T-helper 17 cell (primary cell): ENCODE measurements around the gene PDCL2. TPM values are rescaled to one million over a fixed set of nuclear protein-coding genes. Genes with fewer than 3 reads are reported as not detected.
"Not testable (repeated sequence)": the region's sequence is repeated elsewhere in the genome, so short reads cannot be mapped to it uniquely, and the experiment has no call there.

ENCODE experiments used
- ATAC-seq: fragments of 150-1000 bp; cut with Tn5 transposase; 2 replicates; pipeline ENCODE4 v1.10.0; 2021; ENCODE audit warnings: mild to moderate bottlenecking, moderate library complexity
- DNase-seq, 3 donors: peaks; one replicate each; pipeline versions ENCODE4 v3.0.0 to v3.0.0-alpha.2; 2020 to 2021
- H3K9me3 ChIP-seq: one replicate; pipeline ENCODE4 v1.7.0; 2013; ENCODE audit warnings: low read length, mild to moderate bottlenecking; ENCODE audit not compliant: control insufficient read depth, poor library complexity, severe bottlenecking
- H3K27ac Mint-ChIP-seq: one replicate; pipeline ENCODE4 v1.8.0; 2022; ENCODE audit warnings: mild to moderate bottlenecking, moderate library complexity, mixed read lengths
- H3K27me3 Mint-ChIP-seq: one replicate; pipeline ENCODE4 v1.8.0; 2022; ENCODE audit warnings: mixed read lengths
- H3K36me3 Mint-ChIP-seq: one replicate; pipeline ENCODE4 v1.8.0; 2022; ENCODE audit warnings: low read depth, mixed read lengths
- H3K4me1 Mint-ChIP-seq: one replicate; pipeline ENCODE4 v1.8.0; 2022; ENCODE audit warnings: mild to moderate bottlenecking, mixed read lengths
- H3K4me3 Mint-ChIP-seq: one replicate; pipeline ENCODE4 v1.8.0; 2022; ENCODE audit warnings: mild to moderate bottlenecking, moderate library complexity, mixed read lengths
- total RNA-seq, 4 donors: library from RNA in 2 of 4; stranded (reverse) in 2 of 4; gene quantifications; one replicate each; pipeline ENCODE4 v1.2.3 and lab custom pipeline; 2022 to 2026

PDCL2 gene
- total RNA-seq, 2 donors from 2014 or later, result not detected

DNA sequence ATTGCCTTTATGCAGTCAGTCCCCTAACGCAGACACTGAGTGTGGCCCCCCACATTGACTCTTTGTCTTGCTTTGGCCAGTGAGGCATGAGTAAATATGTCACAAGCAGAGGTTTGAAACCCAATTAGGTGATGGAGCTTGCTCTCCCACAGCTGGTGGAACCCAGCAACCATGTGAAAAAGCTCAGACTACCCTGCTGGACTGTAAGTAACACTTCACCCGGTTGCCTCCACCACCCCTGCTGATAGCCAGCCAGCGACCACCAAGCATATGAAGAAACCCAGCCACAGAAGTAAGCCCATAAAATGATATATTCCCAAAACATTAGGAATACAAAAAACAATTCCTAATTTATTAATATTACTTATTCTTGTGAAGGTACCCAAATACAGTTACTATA is 21.6 kb upstream of the PDCL2 start:
- no peak for ATAC-seq
- H3K27me3 Mint-ChIP-seq, result peaks cover 12% of the 10 kb centered on the region
- peaks cover 14% of the 10 kb centered on the region for H3K4me1 Mint-ChIP-seq

GRCh38 chr4:55612341-55612740 is 20.3 kb upstream of the PDCL2 start:
- H3K36me3 Mint-ChIP-seq, result no peaks in the 10 kb centered on the region
- H3K27ac Mint-ChIP-seq, result no peak overlapping the region
- no peaks in the 10 kb centered on the region for H3K9me3 ChIP-seq
- ATAC-seq (no peak), DNase-seq (no peak)
- no peak overlapping the region for H3K4me3 Mint-ChIP-seq
- H3K27me3 Mint-ChIP-seq, result peaks cover 7% of the 10 kb centered on the region
- peaks cover 12% of the 10 kb centered on the region for H3K4me1 Mint-ChIP-seq

More for the DNA sequence above, 21.6 kb upstream of the PDCL2 start:
- H3K36me3 Mint-ChIP-seq, result no peaks in the 10 kb centered on the region
- H3K27ac Mint-ChIP-seq, result no peak overlapping the region
- no peaks in the 10 kb centered on the region for H3K9me3 ChIP-seq
- H3K4me3 Mint-ChIP-seq, result no peak overlapping the region
- no peak for DNase-seq

- no peak overlapping the region for H3K27ac Mint-ChIP-seq
- no peak overlapping the region for H3K4me3 Mint-ChIP-seq
- H3K36me3 Mint-ChIP-seq, result no peaks in the 10 kb centered on the region
- DNase-seq (no peak), ATAC-seq (no peak)
- H3K27me3 Mint-ChIP-seq, result peaks cover 6% of the 10 kb centered on the region
- H3K4me1 Mint-ChIP-seq, result peaks cover 12% of the 10 kb centered on the region
- H3K9me3 ChIP-seq, result no peaks in the 10 kb centered on the region
Measured at GRCh38 chr4:55611358-55612059, 19.5 kb upstream of the PDCL2 start.

DNA sequence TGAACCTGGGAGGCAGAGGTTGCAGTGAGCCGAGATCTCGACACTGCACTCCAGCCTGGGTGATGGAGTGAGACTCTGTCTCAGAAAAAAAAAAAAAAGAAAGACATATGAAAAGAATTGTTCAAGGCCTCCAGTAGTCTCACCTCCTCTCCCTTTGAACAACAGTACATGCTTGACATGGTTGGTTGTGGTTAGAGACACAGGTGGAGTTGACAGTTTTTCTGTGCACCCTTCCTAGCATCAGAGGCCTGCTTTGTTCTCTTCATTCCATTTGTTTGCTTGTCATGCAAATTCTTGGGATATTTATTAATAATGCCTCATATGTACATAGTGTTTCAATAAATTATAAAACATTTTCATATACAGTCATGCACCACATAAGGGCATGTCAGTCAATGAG is 18.3 kb upstream of the PDCL2 start:
- no peaks in the 10 kb centered on the region for H3K9me3 ChIP-seq
- Mint-ChIP-seq H3K4me1 (peaks cover 12% of the 10 kb centered on the region), H3K4me3 (peak overlapping the region; percentile 31), H3K27ac (peak overlapping the region; percentile 81), H3K27me3 (peaks cover 1% of the 10 kb centered on the region), H3K36me3 (no peaks in the 10 kb centered on the region)
- DNase-seq (no peak), ATAC-seq (no peak)

- peak overlapping the region; percentile 81 for H3K27ac Mint-ChIP-seq
Measured at GRCh38 chr4:55609393-55609866, 17.4 kb upstream of the PDCL2 start.

DNA sequence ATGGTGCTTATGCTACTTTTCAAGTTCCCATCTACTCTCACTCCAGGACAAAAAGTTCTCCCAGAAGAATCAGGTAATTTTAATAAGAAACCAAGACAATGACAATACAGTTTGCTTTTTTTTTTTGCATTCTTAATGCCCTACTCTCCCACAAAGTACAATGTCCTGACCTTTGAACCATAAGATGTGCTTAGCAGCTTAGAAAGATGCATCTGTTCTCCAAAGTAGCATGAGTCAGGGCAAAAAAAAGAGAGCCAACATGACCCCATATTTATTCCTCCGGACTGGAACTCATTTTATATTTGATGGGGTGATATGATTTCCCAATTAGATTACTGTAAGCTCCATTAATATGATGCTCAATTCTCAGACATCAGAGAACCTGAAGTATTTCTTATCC is 16.5 kb upstream of the PDCL2 start:
- no peaks in the 10 kb centered on the region for H3K9me3 ChIP-seq
- Mint-ChIP-seq H3K4me3 (no peak overlapping the region), H3K36me3 (no peaks in the 10 kb centered on the region), H3K27me3 (peaks cover 6% of the 10 kb centered on the region), H3K27ac (peak overlapping the region; percentile 81), H3K4me1 (peaks cover 12% of the 10 kb centered on the region)
- ATAC-seq (no peak), DNase-seq (no peak)

More at GRCh38 chr4:55609393-55609866, 17.4 kb upstream of the PDCL2 start:
- peak; percentile 64 for ATAC-seq
- Mint-ChIP-seq H3K27me3 (peaks cover 6% of the 10 kb centered on the region), H3K4me1 (peaks cover 12% of the 10 kb centered on the region), H3K36me3 (no peaks in the 10 kb centered on the region), H3K4me3 (peak overlapping the region; percentile 78)
- H3K9me3 ChIP-seq, result no peaks in the 10 kb centered on the region
- DNase-seq, result no peak

GRCh38 chr4:55604996-55605395 is 13.0 kb upstream of the PDCL2 start:
- Mint-ChIP-seq H3K4me3 (no peak overlapping the region), H3K4me1 (peaks cover 12% of the 10 kb centered on the region), H3K27ac (no peak overlapping the region), H3K36me3 (no peaks in the 10 kb centered on the region), H3K27me3 (peaks cover 6% of the 10 kb centered on the region)
- no peak for ATAC-seq
- DNase-seq, result no peak
- H3K9me3 ChIP-seq, result no peaks in the 10 kb centered on the region

DNA sequence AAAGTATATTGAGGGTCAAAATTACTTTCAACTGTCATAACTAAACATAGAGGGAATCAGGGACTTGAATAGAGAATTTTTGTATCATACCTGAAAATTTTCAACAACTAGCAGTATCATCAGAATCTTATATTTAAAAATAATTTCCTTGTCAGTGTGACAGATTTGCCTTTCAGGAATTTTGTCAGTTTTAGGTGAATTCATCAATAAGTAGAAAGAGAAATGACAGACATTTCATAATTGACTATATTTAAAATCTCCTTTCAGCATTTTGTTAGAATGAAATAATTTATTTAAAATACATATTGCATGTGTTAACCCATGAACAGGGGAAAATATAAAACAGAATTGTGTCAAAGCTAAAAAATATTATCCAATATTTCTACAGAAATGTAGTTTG is 8.6 kb upstream of the PDCL2 start:
- ATAC-seq (no peak), DNase-seq (no peak)
- no peaks in the 10 kb centered on the region for H3K4me1 Mint-ChIP-seq
- no peaks in the 10 kb centered on the region for H3K9me3 ChIP-seq
- no peak overlapping the region for H3K4me3 Mint-ChIP-seq
- no peak overlapping the region for H3K27ac Mint-ChIP-seq
- H3K27me3 Mint-ChIP-seq, result peaks cover 10% of the 10 kb centered on the region
- H3K36me3 Mint-ChIP-seq, result no peaks in the 10 kb centered on the region

GRCh38 chr4:55598641-55599040 is 6.6 kb upstream of the PDCL2 start:
- Mint-ChIP-seq H3K4me1 (no peaks in the 10 kb centered on the region), H3K27me3 (peaks cover 4% of the 10 kb centered on the region)
- ATAC-seq, result no peak

GRCh38 chr4:55588160-55588559 is 3.9 kb downstream of the PDCL2 start:
- Mint-ChIP-seq H3K4me3 (no peak overlapping the region), H3K36me3 (peaks cover 9% of the 10 kb centered on the region), H3K27ac (no peak overlapping the region), H3K4me1 (no peaks in the 10 kb centered on the region), H3K27me3 (peaks cover 5% of the 10 kb centered on the region)
- DNase-seq (no peak), ATAC-seq (no peak)
- H3K9me3 ChIP-seq, result no peaks in the 10 kb centered on the region

More at GRCh38 chr4:55598641-55599040, 6.6 kb upstream of the PDCL2 start:
- Mint-ChIP-seq H3K4me3 (no peak overlapping the region), H3K27ac (no peak overlapping the region), H3K36me3 (no peaks in the 10 kb centered on the region)
- no peak for DNase-seq
- no peaks in the 10 kb centered on the region for H3K9me3 ChIP-seq

- DNase-seq, H3K36me3 Mint-ChIP-seq, H3K4me1 Mint-ChIP-seq, H3K4me3 Mint-ChIP-seq, H3K27me3 Mint-ChIP-seq, ATAC-seq, H3K9me3 ChIP-seq, H3K27ac Mint-ChIP-seq: not testable (repeated sequence)
Measured at GRCh38 chr4:55582773-55583172, 9.3 kb downstream of the PDCL2 start.

DNA sequence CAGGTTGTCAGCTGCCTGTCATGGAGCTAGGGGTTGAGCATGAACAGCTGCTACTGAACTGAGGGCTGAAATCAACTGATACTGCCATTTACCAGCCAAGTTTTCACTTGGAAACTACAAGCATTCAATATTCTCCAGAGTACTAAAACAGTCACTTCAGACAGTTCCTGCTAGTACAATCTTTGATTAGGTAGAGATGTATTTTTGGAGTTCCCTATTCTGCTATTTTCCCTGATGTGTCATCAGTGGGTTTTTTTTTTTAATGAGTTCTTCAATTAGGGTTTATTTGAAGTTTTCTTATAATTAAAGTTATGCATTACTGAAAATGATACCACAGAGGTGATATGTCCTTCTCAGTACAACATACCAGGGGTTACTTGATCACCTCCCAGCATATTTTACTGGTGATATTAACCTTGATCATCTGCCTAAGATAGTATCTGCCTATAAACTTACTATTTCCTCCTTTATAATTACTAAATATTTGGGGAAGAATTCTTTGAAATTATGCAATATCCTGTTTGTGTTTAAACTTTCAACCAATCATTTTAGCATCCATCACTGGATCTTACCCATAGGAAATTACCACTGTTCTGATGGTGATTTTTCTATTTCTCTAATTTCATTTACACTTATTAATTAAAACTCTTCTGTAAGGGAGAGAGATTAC is 13.6 kb downstream of the PDCL2 start:
- peaks cover 4% of the 10 kb centered on the region for H3K9me3 ChIP-seq
- H3K4me3 Mint-ChIP-seq, result no peak overlapping the region
- ATAC-seq (no peak), DNase-seq (no peak)
- no peaks in the 10 kb centered on the region for H3K36me3 Mint-ChIP-seq
- no peaks in the 10 kb centered on the region for H3K27me3 Mint-ChIP-seq
- no peaks in the 10 kb centered on the region for H3K4me1 Mint-ChIP-seq
- no peak overlapping the region for H3K27ac Mint-ChIP-seq

- Mint-ChIP-seq H3K4me3 (no peak overlapping the region), H3K27ac (no peak overlapping the region), H3K27me3 (peaks cover 7% of the 10 kb centered on the region), H3K36me3 (no peaks in the 10 kb centered on the region), H3K4me1 (no peaks in the 10 kb centered on the region)
- H3K9me3 ChIP-seq, result peaks cover 4% of the 10 kb centered on the region
- ATAC-seq, result no peak
- no peak for DNase-seq
Measured at GRCh38 chr4:55575513-55575912, 16.5 kb downstream of the PDCL2 start.

DNA sequence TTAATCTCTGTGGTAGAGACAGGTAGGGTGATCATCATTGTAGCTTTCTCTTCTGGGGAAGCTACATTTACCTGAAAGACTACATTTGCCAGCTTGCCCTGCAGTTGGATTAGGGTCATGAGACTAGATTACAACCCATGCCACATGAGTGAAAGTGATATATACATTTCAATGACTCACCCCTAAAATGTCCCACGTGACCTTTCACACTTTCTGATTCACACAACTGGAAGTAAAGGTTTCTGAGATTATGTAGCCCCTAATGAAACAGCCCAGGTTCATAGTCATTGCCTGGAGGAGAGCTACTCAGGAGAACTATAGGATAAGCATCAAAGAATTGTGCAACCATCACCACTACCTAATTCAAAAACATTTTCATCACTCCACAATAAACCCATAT is 17.8 kb downstream of the PDCL2 start:
- H3K4me1 Mint-ChIP-seq, result no peaks in the 10 kb centered on the region
- DNase-seq (no peak), ATAC-seq (no peak)
- H3K27ac Mint-ChIP-seq, result no peak overlapping the region
- H3K36me3 Mint-ChIP-seq, result no peaks in the 10 kb centered on the region
- H3K4me3 Mint-ChIP-seq, result no peak overlapping the region
- peaks cover 7% of the 10 kb centered on the region for H3K27me3 Mint-ChIP-seq
- H3K9me3 ChIP-seq, result peaks cover 4% of the 10 kb centered on the region
